Measurements from ENCODE around the gene MLST8. TPM values are rescaled to one million over a fixed set of nuclear protein-coding genes. Genes with fewer than 3 reads are reported as not detected.
A peak's percentile ranks its signal among the peaks of the same experiment; 100 is the strongest.
"Not testable (repeated sequence)": the region's sequence is repeated elsewhere in the genome, so short reads cannot be mapped to it uniquely, and the experiment has no call there.

MLST8 gene
- total RNA-seq, 2 donors from 2014 or later, result 33.4 to 48.8 TPM

DNA sequence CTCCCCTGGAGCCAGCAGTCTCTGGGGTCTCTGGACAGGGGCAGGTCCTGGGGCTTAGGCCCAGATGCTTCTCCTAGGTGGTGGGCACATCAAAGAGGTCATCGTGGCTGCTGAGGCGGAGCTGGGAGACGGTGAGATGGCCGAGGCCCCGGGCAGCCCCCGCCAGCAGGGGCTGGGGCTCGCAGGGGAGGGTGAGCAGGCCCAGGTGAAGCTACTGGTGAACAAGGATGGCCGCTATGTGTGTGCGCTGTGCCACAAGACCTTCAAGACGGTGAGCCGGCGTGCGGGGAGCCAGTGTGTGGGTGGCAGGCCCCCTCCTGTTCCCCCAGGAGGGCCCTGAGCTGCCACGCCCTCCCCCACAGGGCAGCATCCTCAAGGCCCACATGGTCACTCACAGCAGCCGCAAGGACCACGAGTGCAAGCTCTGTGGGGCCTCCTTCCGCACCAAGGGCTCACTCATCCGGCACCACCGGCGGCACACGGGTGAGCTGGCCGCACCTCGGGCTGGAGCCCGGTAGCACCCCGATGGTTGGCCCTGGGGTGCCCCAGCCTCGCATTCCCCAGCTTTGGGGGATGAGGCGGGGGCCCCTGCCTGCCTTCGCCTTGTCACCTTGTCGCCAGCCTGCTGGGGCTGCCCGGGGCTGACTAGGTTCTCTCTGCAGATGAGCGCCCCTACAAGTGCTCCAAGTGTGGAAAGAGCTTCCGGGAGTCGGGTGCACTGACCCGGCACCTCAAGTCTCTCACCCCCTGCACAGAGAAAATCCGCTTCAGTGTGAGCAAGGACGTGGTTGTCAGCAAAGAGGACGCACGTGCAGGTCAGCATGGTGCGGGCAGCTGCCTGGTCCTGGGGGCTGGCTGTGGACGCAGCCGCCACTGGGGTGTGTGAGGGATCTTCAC is 27.1 kb downstream of the MLST8 start:
- no peak overlapping the region for H3K4me3 Mint-ChIP-seq
- H3K27me3 Mint-ChIP-seq, result no peaks in the 10 kb centered on the region
- H3K9me3 Mint-ChIP-seq, result no peaks in the 10 kb centered on the region
- H3K4me1 Mint-ChIP-seq, result no peaks in the 10 kb centered on the region
- no peak overlapping the region for H3K27ac Mint-ChIP-seq
- ATAC-seq (replicated peaks), result no peak
- H3K36me3 Mint-ChIP-seq (ENCODE audit: low read depth), result peaks cover 41% of the 10 kb centered on the region

DNA sequence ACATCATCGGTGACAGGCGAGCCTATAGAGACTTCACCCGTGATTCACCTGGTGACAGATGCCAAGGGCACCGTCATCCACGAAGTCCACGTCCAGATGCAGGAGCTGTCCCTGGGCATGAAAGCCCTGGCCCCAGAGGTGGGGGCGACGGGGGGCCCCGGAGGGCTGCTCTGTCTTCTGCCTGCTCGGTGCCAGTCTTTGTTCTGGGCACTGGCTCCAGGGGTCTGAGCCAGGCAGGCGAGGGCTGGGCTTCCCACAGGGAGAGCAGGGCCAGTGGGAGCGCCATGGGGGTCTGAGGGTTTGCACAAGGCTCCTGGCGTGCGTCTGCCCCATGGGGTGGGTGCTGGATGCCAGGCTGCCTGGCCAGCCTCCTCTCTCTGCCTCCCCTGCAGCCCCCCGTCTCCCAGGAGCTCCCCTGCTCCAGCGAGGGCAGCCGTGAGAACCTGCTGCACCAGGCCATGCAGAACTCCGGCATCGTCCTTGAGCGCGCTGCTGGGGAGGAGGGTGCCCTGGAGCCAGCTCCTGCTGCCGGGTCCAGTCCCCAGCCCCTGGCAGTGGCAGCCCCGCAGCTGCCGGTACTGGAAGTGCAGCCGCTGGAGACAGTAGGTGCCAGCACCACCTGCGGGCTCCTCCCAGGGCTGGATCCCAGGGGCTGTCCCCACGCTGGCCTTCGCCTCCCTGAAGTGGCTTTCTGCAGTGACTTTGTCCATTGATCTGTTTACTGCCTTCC is 28.0 kb downstream of the MLST8 start:
- Mint-ChIP-seq H3K27ac (no peak overlapping the region), H3K36me3 (ENCODE audit: low read depth) (peaks cover 41% of the 10 kb centered on the region), H3K9me3 (no peaks in the 10 kb centered on the region), H3K4me3 (no peak overlapping the region), H3K4me1 (no peaks in the 10 kb centered on the region), H3K27me3 (no peaks in the 10 kb centered on the region)
- ATAC-seq (replicated peaks), result no peak

DNA sequence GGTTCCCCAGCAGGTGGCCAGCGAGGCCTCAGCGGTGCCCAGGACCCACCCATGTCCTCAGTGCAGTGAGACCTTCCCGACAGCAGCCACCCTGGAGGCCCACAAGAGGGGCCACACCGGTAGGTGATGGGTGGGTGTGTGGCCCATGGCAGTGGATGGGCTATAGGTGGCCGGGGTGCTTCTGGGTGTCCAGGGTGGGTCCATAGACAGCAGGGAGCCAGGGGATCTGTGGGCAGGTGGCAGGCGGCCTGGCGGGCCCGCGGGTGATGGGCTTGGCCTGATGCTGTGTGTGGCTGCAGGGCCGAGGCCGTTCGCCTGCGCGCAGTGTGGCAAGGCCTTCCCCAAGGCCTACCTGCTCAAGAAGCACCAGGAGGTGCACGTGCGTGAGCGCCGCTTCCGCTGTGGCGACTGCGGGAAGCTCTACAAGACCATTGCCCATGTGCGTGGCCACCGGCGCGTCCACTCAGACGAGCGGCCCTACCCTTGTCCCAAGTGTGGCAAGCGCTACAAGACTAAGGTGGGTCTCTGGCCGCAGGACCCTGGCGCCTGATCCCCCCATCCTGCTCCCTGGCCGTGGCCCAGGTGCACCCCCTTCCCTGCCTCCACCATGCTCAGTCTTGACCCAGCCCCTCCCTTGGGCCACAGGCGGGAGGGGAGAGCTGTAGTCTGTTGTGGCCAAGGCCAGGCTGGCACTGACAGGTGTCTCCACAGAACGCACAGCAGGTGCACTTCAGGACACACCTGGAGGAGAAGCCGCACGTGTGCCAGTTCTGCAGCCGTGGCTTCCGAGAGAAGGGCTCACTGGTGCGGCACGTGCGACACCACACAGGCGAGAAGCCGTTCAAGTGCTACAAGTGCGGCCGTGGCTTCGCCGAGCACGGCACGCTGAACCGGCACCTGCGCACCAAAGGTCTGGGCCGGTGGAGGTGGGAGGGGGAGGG is 28.9 kb downstream of the MLST8 start:
- no peaks in the 10 kb centered on the region for H3K9me3 Mint-ChIP-seq
- no peaks in the 10 kb centered on the region for H3K4me1 Mint-ChIP-seq
- no peak overlapping the region for H3K4me3 Mint-ChIP-seq
- no peak overlapping the region for H3K27ac Mint-ChIP-seq
- no peaks in the 10 kb centered on the region for H3K27me3 Mint-ChIP-seq
- peaks cover 41% of the 10 kb centered on the region for H3K36me3 Mint-ChIP-seq (ENCODE audit: low read depth)
- ATAC-seq (replicated peaks), result no peak

GRCh38 chr16:2234813-2235170 is 29.5 kb downstream of the MLST8 start:
- no peak overlapping the region for H3K4me3 Mint-ChIP-seq
- H3K36me3 Mint-ChIP-seq (ENCODE audit: low read depth), result peaks cover 35% of the 10 kb centered on the region
- no peaks in the 10 kb centered on the region for H3K27me3 Mint-ChIP-seq
- H3K9me3 Mint-ChIP-seq, result no peaks in the 10 kb centered on the region
- H3K4me1 Mint-ChIP-seq, result no peaks in the 10 kb centered on the region
- ATAC-seq (replicated peaks), result no peak
- H3K27ac Mint-ChIP-seq, result no peak overlapping the region

GRCh38 chr16:2235234-2235651 is 30.0 kb downstream of the MLST8 start:
- peaks cover 31% of the 10 kb centered on the region for H3K36me3 Mint-ChIP-seq (ENCODE audit: low read depth)
- ATAC-seq (replicated peaks), result no peak
- H3K9me3 Mint-ChIP-seq, result no peaks in the 10 kb centered on the region
- no peaks in the 10 kb centered on the region for H3K4me1 Mint-ChIP-seq
- H3K4me3 Mint-ChIP-seq, result no peak overlapping the region
- no peaks in the 10 kb centered on the region for H3K27me3 Mint-ChIP-seq
- no peak overlapping the region for H3K27ac Mint-ChIP-seq

- Mint-ChIP-seq H3K27me3 (no peaks in the 10 kb centered on the region), H3K9me3 (no peaks in the 10 kb centered on the region), H3K4me1 (no peaks in the 10 kb centered on the region), H3K4me3 (no peak overlapping the region), H3K36me3 (ENCODE audit: low read depth) (peaks cover 29% of the 10 kb centered on the region), H3K27ac (no peak overlapping the region)
- peak; percentile 3 for ATAC-seq (replicated peaks)
These were observed 30.6 kb downstream of the MLST8 start for GRCh38 chr16:2235695-2236336.

GRCh38 chr16:2236337-2237101 is 31.3 kb downstream of the MLST8 start, which contains the start of gene DNASE1L2:
Gene DNASE1L2 (plus strand): TSS chr16:2236444. CDS start chr16:2236817, 373 bp downstream.
- no peak within 1 kb of the TSS for H3K27ac Mint-ChIP-seq
- H3K4me3 Mint-ChIP-seq, result no peak within 1 kb of the TSS
- H3K27me3 Mint-ChIP-seq, result no peaks in the 10 kb centered on the region
- no peaks in the 10 kb centered on the region for H3K9me3 Mint-ChIP-seq
- peaks cover 29% of the 10 kb centered on the region for H3K36me3 Mint-ChIP-seq (ENCODE audit: low read depth)
- no peak for ATAC-seq (replicated peaks)
- no peaks in the 10 kb centered on the region for H3K4me1 Mint-ChIP-seq

- Mint-ChIP-seq H3K9me3 (no peaks in the 10 kb centered on the region), H3K4me3 (no peak overlapping the region), H3K4me1 (no peaks in the 10 kb centered on the region), H3K27ac (no peak overlapping the region), H3K27me3 (no peaks in the 10 kb centered on the region), H3K36me3 (ENCODE audit: low read depth) (peaks cover 29% of the 10 kb centered on the region)
- ATAC-seq (replicated peaks), result no peak
These were observed 31.8 kb downstream of the MLST8 start for GRCh38 chr16:2237102-2237482.

GRCh38 chr16:2237493-2238149 is 32.4 kb downstream of the MLST8 start:
- Mint-ChIP-seq H3K9me3 (no peaks in the 10 kb centered on the region), H3K36me3 (ENCODE audit: low read depth) (peaks cover 34% of the 10 kb centered on the region), H3K4me3 (no peak overlapping the region), H3K4me1 (no peaks in the 10 kb centered on the region), H3K27me3 (no peaks in the 10 kb centered on the region), H3K27ac (no peak overlapping the region)
- ATAC-seq (replicated peaks), result no peak

GRCh38 chr16:2238150-2238837 is 33.0 kb downstream of the MLST8 start:
- H3K27me3 Mint-ChIP-seq, result no peaks in the 10 kb centered on the region
- H3K36me3 Mint-ChIP-seq (ENCODE audit: low read depth), result peaks cover 35% of the 10 kb centered on the region
- no peak overlapping the region for H3K27ac Mint-ChIP-seq
- no peak overlapping the region for H3K4me3 Mint-ChIP-seq
- H3K4me1 Mint-ChIP-seq, result no peaks in the 10 kb centered on the region
- H3K9me3 Mint-ChIP-seq, result no peaks in the 10 kb centered on the region
- ATAC-seq (replicated peaks), result no peak

DNA sequence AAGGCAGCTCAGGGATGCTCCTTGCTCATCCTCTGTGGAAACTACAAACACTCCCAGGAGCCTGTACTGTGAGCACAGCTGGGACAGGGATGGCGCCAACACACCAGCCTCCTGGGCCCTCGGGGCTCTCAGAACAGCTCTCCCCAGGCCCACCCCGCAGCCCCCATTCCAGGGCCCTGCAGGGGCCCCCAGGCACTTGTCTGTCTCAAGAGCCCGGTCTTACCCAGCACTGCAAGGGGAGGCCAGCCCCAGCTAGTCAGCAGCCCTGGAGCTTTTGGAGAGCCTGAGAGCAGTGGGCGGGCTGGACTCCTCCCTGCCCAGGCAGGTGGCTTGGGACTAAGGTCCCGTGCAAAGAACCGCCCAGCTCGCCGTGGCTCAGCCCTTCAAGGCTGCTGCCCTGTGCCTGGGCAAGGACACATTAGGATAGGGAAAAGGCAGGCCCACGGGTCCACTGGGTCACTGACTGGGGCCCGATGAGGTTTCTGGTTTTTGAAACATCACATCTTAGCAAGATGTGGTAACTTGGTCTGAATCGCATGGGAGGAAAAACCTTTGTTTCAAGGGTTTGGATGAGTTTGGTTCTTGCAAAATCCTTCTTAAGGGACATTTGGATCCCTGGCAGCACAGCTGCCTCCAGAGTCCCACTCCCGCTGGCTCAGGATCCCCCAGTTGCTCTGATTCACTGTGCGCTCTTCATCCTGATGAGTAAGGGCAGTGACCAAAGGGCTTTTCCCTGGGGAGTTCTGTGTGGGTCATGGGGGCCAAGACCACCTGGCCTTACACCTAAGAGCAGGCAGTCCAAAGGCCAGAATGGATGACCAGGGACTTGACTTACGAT is 33.8 kb downstream of the MLST8 start:
- H3K4me1 Mint-ChIP-seq, result no peaks in the 10 kb centered on the region
- no peak for ATAC-seq (replicated peaks)
- H3K4me3 Mint-ChIP-seq, result no peak overlapping the region
- no peaks in the 10 kb centered on the region for H3K9me3 Mint-ChIP-seq
- peaks cover 29% of the 10 kb centered on the region for H3K36me3 Mint-ChIP-seq (ENCODE audit: low read depth)
- no peak overlapping the region for H3K27ac Mint-ChIP-seq
- no peaks in the 10 kb centered on the region for H3K27me3 Mint-ChIP-seq

GRCh38 chr16:2240331-2240730 is 35.1 kb downstream of the MLST8 start:
- H3K4me1 Mint-ChIP-seq; H3K27ac Mint-ChIP-seq; H3K27me3 Mint-ChIP-seq; H3K4me3 Mint-ChIP-seq; H3K9me3 Mint-ChIP-seq; ATAC-seq (replicated peaks): not testable (repeated sequence)
- H3K36me3 Mint-ChIP-seq (ENCODE audit: low read depth), result peaks cover 23% of the 10 kb centered on the region

Measured in activated T-helper 17 cell treated with anti-CD3 and anti-CD28 coated beads, Interleukin-2, amount 50 U/mL, for 72 hours (primary cell).